HG02610 (cell line): ENCODE data around the gene SMIM15.

ENCODE experiments used
- ATAC-seq: cut with Tn5 transposase; IDR thresholded peaks from one replicate; pipeline ENCODE4 v1.9.1; 2021; ENCODE audit warnings: mild to moderate bottlenecking, moderate library complexity; ENCODE audit not compliant: unreplicated experiment

Gene SMIM15

GRCh38 chr5:61160497-61160896, 1.8 kb downstream of the SMIM15 start:
- no peak for ATAC-seq

DNA sequence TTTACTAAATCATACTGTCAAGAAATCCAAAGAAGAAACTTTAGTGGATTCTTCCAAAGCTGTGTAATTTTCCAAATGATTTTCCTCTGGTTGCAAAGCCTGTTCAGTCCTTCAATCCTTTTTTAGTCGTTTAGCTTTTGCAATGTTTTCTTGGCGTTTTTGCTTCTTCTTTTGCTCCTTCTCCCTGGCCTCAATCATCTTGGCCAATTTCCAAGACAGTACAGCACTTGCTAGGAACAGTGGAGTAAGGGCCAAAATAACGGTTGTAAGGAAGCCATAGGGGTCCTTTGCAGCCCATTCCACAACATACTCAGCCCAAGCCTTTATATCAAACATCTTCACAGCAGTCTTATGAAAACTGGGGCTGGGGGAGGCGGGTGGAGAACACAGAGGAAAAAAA, 2.4 kb downstream of the SMIM15 start:
- no peak for ATAC-seq

- ATAC-seq: no peak
These were observed 3.2 kb downstream of the SMIM15 start for GRCh38 chr5:61159070-61159469.

- no peak for ATAC-seq
These were observed 10.4 kb downstream of the SMIM15 start for GRCh38 chr5:61151893-61152292.

DNA sequence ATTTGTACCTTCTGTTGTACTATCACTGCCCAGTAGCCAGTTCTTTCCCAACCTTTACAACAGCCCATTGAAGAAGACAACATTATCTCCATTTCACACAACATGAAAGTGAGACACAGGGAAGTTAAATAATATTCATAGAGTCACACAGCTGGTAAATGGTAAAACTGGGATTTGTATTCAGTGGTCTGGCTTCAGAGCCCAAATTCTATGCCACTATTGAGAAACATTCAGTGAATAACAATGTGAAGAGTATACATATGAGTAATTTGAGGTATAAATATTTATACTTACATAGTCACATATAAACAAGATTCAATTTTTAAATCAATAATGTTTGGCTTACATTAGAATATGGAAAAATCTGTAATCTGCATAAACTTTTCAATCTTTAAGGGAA, 13.8 kb downstream of the SMIM15 start:
- ATAC-seq: no peak

- ATAC-seq: no peak
These were observed 19.5 kb downstream of the SMIM15 start for GRCh38 chr5:61142811-61143210.

DNA sequence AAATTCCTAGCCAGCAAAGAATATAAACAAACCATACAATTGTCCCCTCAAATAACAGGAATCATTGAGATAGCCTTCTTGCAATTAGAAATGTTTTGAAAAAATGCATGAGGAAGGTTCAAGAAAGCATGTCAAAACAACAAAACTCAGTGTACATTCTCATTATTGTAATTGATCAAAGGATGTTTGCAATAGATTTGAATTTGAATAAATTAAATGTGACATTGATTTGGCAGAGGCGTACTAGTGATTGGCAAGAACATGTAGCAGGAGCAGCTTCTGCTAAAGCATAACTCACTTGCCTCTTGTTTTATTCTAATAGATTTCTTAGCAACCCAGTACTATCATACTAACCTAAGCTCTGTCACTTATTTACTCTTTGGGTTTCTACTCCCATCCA, 19.9 kb downstream of the SMIM15 start:
- ATAC-seq: no peak

DNA sequence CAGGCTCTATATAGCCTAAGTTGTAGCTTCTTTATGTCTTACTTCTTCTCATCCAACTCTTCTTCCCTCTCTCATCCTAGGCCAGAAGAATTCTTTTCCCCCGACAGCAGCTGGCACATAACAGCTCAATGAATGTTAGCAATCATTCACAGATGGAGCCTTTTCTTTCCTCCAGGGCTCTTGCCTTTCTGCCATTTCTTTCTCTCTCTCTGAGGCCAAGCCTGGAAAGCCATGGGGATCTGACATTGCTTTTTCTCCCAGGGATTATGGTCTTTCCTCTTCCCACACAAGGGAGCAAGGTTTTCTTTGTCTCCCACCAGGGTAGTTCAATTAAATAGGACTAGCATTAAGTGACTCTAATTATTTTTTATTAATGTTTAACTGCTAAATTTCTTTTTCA, 20.5 kb downstream of the SMIM15 start:
- ATAC-seq: no peak

- no peak for ATAC-seq
These were observed 22.3 kb downstream of the SMIM15 start for GRCh38 chr5:61139931-61140330.

DNA sequence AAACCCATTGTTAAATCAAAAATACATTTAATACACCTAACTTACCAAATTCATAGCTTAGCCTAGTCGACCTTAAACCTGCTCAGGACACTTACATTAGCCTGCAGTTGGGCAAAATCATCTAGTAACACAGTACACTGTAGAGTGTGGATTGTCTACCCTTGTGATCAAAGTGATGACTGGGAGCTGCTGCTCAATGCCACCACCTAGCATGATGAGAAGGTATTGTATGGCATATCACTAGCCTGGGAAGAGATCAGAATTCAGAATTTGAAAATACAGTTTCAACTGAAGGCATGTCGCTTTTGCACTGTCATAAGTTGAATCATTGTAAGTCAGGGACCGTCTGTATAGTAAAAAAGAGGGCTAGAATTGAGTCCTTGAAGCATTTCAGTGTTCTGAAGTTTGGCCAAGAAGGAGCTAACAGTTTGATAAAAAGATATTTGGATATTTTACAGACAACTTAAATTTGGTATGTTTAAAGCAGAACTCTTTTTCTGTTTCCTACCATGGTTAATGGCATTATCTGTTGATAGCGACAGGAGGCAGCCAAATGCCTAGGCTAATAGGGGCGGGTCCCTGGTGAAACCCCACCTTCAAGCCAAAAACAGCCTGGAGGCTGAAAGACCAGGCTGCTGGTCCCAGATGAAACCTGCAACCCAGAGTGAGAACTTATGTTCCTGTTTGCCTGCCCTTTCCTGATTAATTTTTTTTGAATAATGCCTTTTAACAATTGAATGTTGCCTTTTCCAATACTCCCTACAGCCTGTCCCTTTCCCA, 23.0 kb downstream of the SMIM15 start:
- ATAC-seq: no peak

DNA sequence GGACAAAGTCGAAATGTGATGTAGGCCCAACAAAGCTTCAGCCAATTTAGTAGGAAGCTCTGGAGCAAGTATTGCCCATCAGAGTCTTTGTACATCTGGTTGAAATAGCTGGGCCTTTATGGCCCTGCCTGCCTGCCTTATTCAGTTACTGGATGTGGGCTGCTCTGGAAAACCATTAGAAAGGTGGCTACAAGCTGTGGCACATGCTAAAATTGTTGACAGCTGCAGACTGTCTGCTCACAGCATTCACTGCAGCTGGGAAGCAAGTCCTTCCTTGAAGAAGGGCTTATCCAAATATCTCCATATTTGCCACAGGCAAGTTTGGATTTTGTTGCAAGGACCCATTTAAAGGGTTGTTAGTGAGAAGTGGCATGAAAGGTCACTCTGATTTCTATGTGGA, 24.4 kb downstream of the SMIM15 start:
- ATAC-seq: no peak

GRCh38 chr5:61132559-61132958, 29.7 kb downstream of the SMIM15 start:
- no peak for ATAC-seq

DNA sequence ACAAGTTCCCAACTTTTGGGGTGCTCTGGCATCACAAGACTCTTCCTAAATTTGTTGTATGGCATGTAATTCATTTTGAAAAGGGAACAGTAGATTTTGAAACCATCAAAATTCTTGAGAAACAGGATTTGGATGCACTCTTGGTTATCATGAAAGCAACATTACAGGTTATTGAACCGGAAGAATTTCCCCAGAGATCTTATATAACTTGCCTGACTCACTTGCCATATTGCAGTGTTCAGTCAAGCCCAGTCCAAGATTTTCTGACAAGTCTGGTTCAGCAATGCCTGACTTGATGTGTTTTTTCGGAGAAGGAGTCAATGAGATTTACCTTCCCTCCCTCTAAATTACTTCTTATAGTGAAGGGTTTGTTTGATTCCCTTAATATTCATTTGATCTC, 32.0 kb downstream of the SMIM15 start:
- ATAC-seq: no peak

- ATAC-seq: no peak
These were observed 39.1 kb downstream of the SMIM15 start for GRCh38 chr5:61123145-61123544.

DNA sequence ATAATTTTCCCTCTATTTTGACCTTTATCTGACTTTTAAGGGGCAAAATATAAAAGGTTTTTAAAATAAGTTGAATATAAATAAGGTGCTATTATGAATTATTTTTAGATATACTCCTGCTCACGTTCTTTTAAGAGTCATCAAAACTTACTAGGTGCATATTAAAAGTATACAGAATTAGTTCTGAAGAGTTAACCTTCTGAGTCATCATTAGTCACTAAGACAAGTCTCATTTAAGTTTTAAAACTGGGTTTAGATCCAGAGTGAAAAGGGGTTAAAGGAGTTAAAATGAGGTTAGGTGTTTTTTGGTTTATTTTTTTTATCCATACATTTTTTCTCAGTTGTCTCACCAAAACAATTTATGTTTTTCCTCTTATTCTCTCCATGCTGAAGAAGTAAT, 41.7 kb downstream of the SMIM15 start:
- ATAC-seq: no peak

DNA sequence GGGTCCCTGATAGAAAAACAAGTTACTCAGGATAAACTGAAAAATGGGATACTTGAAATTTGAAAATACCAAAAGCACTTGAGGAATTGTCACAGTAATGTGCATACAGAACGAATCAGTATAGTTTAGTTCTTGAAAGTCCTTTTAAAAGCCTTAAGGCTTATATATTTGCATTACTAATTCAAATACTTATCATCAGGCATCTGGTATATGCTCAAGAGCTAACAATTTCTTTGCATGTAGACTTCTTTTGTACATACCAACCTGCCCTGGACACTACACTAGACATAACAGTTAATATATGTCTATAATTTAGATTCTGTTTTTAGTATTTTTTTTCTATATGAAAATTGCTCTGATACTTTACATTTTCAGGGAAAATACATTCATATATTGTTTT, 43.2 kb downstream of the SMIM15 start:
- no peak for ATAC-seq

DNA sequence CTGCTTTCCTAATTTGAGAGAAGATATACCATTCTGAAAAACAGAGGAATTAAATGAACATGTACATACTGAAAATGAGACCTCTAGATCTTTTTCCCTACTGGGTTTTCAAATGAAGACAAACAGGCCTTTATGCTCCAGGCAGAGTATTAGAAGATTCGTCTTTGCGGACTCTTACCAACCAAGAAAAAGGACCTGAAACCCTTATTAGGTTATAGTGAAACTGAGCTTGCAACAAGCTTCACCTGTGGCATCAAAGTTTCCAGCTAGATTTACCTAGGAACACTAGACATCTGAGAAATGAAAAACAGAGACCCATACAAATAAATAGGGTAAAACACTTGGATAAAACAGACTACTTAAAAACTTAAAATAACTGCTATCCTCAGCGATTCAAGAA, 46.3 kb downstream of the SMIM15 start:
- ATAC-seq: no peak

GRCh38 chr5:61114441-61114840, 47.8 kb downstream of the SMIM15 start:
- no peak for ATAC-seq
